K562 (cell line): ENCODE data around the gene E2F3. TPM values are rescaled to one million over a fixed set of nuclear protein-coding genes. Genes with fewer than 3 reads are reported as not detected.

Experiments
- CHAMP1 ChIP-seq: fragments of 450-650 bp; IDR thresholded peaks from 2 replicates; pipeline ENCODE4 v1.6.1; 2016; ENCODE audit warnings: mild to moderate bottlenecking
- HMGXB4 ChIP-seq: sonication (generic); formaldehyde crosslinking; IDR thresholded peaks from 2 replicates; pipeline ENCODE4 v1.8.1; 2023; ENCODE audit warnings: mild to moderate bottlenecking, missing genetic modification reagents
- KLF1 ChIP-seq: fragments of 450-650 bp; IDR thresholded peaks from 2 replicates; pipeline ENCODE4 v1.6.1; 2016; ENCODE audit warnings: missing genetic modification characterization, missing compliant biosample characterization
- KLF13 ChIP-seq: fragments of 450-650 bp; IDR thresholded peaks from 2 replicates; pipeline ENCODE4 v1.6.1; 2016; ENCODE audit warnings: missing genetic modification characterization, low read depth, mild to moderate bottlenecking, missing compliant biosample characterization, moderate library complexity, borderline replicate concordance
- MYBL2 ChIP-seq, 2 experiments: fragments of 450-650 bp in 1 of 2; sonication (generic) in 1 of 2; formaldehyde crosslinking in 1 of 2; IDR thresholded peaks; 2 replicates each; pipeline versions ENCODE4 v1.6.1 to v1.8.1; 2017 to 2022; ENCODE audit warnings: borderline replicate concordance in 1 of 2, inconsistent platforms in 1 of 2, low read depth in 1 of 2, mild to moderate bottlenecking in 1 of 2, missing genetic modification reagents in 1 of 2, moderate library complexity in 1 of 2
- NR4A1 ChIP-seq, 2 experiments: fragments of 250-450 bp in 1 of 2; fragments of 450-650 bp in 1 of 2; sonication (Bioruptor Pico) in 1 of 2; IDR thresholded peaks; 2 replicates each; pipeline versions ENCODE4 v1.4.0 to v1.6.1; 2016 to 2020; ENCODE audit warnings: mild to moderate bottlenecking in 2 of 2, missing compliant biosample characterization in 1 of 2, missing genetic modification characterization in 1 of 2, moderate library complexity in 1 of 2
- POLR3G ChIP-seq: IDR thresholded peaks from 2 replicates; pipeline ENCODE4 v1.6.1; 2011; ENCODE audit not compliant: insufficient read length, insufficient replicate concordance; ENCODE audit errors: extremely low read depth
- RBM15 ChIP-seq: fragments of 200-400 bp; formaldehyde crosslinking; IDR thresholded peaks from 2 replicates; pipeline ENCODE4 v1.6.1; 2018; ENCODE audit warnings: mild to moderate bottlenecking, low read length, moderate library complexity; ENCODE audit not compliant: insufficient read depth
- SMARCE1 ChIP-seq: fragments of 450-650 bp; IDR thresholded peaks from 2 replicates; pipeline ENCODE4 v1.7.1; 2016; ENCODE audit warnings: mild to moderate bottlenecking
- SP2 ChIP-seq: IDR thresholded peaks from 2 replicates; pipeline ENCODE4 v1.6.1; 2011; ENCODE audit warnings: mild to moderate bottlenecking, low read depth, low read length, moderate library complexity; ENCODE audit not compliant: poor library complexity, severe bottlenecking; ENCODE audit errors: extremely low read depth
- SPI1 ChIP-seq: IDR thresholded peaks from 2 replicates; pipeline ENCODE4 v1.6.1; 2011; ENCODE audit warnings: low read depth, low read length, control low read depth, borderline replicate concordance
- TEAD4 ChIP-seq, 2 experiments: sonication (generic) in 1 of 2; formaldehyde crosslinking in 1 of 2; IDR thresholded peaks; 2 replicates each; pipeline versions ENCODE4 v1.6.1 to v1.8.0; 2012 to 2022; ENCODE audit warnings: borderline replicate concordance in 1 of 2, inconsistent platforms in 1 of 2, low read length in 1 of 2, mild to moderate bottlenecking in 1 of 2, missing genetic modification reagents in 1 of 2
- TOE1 ChIP-seq, 2 experiments: fragments of 450-650 bp in 1 of 2; sonication (generic) in 1 of 2; formaldehyde crosslinking in 1 of 2; IDR thresholded peaks; 2 replicates each; pipeline versions ENCODE4 v1.7.1 to v1.8.0; 2016 to 2022; ENCODE audit warnings: borderline replicate concordance in 2 of 2, mild to moderate bottlenecking in 2 of 2, antibody characterized with exemption in 1 of 2, inconsistent platforms in 1 of 2, low read depth in 1 of 2, missing genetic modification reagents in 1 of 2, moderate library complexity in 1 of 2
- YBX1 ChIP-seq: fragments of 450-650 bp; IDR thresholded peaks from 2 replicates; pipeline ENCODE4 v1.7.1; 2016; ENCODE audit warnings: mild to moderate bottlenecking
- polyA plus RNA-seq, 8 experiments: library from polyadenylated mRNA; depleted of rRNA in 4 of 8; stranded (reverse) in 5 of 8; unstranded in 3 of 8; fragments of >200 nt; fragmentation: Nextera tagmentation in 2 of 8; fragmentation: Illumina TruSeq in 1 of 8; extraction: Ambion mirVana in 2 of 8; extraction: Trizol in 1 of 8; gene quantifications; 2 replicates each; pipeline versions ENCODE4 v1.2.1 to v1.2.3, GENCODE V29; 2011 to 2014; ENCODE audit warnings: inconsistent platforms in 1 of 8, missing spikeins in 1 of 8
- total RNA-seq, 7 experiments: library from RNA; depleted of rRNA in 6 of 7; stranded (reverse); fragments of >200 nt in 6 of 7; fragmentation: Illumina TruSeq in 2 of 7; extraction: Trizol in 2 of 7; gene quantifications; 2 replicates each; pipeline versions ENCODE4 v1.2.1 to v1.2.3, GENCODE V29; 2011 to 2021; ENCODE audit warnings: low replicate concordance in 1 of 7
- TF ChIP-seq, protein P1 (sequence below): fragments of 450-650 bp; formaldehyde crosslinking; IDR thresholded peaks from 2 replicates; pipeline ENCODE4 v1.4.0; 2020; ENCODE audit warnings: mild to moderate bottlenecking, moderate library complexity
- TF ChIP-seq, protein P2 (sequence below): fragments of 150-350 bp; conservative IDR thresholded peaks from 2 replicates; pipeline ENCODE4 v1.6.1; 2014; ENCODE audit warnings: low read length

E2F3 gene
- total and polyA plus RNA-seq, 9 of the 15 experiments (the other 6 are each of a cell fraction or from before 2014, with no cell fraction given): 11.1 to 44.7 (median 27.2) TPM

DNA sequence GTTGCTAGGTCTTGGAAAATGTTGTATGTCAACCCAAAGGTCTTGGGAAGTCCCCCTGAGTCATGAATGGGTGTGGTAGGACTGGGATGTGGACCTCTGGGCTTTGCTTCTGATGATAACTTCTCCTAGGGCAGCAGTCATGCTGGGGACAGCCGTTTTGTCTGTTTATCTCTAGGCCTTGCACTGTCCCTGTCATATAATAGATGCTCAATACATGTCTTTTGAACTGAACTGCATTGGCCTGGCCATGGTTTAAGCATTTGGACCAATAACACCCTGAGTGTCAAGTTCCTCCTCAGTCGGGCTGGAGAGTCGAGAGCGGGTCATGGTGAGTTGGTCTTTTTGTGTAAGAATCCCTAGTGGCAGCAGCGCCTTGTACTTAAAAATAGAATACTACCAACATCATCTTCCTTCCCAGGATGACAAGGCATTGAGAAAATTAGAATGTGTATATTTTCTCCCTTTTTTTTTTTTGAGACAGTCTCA lies 43.1 kb downstream of the E2F3 start (continued):
- TF ChIP-seq NR4A1 (CRISPR knock-in tag; IDR thresholded peaks at IDR 0.05) (no peak), NR4A1 (tag; IDR thresholded peaks at IDR 0.05) (peak; percentile 31; the same call in 1 of the 2 replicates), HMGXB4 (CRISPR knock-in tag) (no peak), YBX1 (no peak), KLF1 (tag) (peak; percentile 47; the same call in 1 of the 2 replicates), SMARCE1 (peak; percentile 80; the same call in 1 of the 2 replicates), SPI1 (no peak), TOE1 (IDR thresholded peaks at IDR 0.05; ENCODE audit: borderline replicate concordance) (peak; percentile 53; the same call in 1 of the 2 replicates), TOE1 (CRISPR knock-in tag; IDR thresholded peaks at IDR 0.05; ENCODE audit: borderline replicate concordance, low read depth) (no peak), SP2 (no peak), MYBL2 (IDR thresholded peaks at IDR 0.05; ENCODE audit: low read depth) (peak; percentile 70; the same call in 1 of the 2 replicates), MYBL2 (CRISPR knock-in tag; IDR thresholded peaks at IDR 0.05; ENCODE audit: borderline replicate concordance) (no peak), RBM15 (no peak), KLF13 (tag) (0 out of 2 replicates have a peak, but pooled peaks have one; percentile 20), CHAMP1 (peak; percentile 49; the same call in 1 of the 2 replicates), POLR3G (no peak), TEAD4 (IDR thresholded peaks at IDR 0.05; ENCODE audit: low read length) (peak; percentile 68), TEAD4 (CRISPR knock-in tag; IDR thresholded peaks at IDR 0.05; ENCODE audit: borderline replicate concordance) (no peak)
- TF ChIP-seq, protein P1, sequence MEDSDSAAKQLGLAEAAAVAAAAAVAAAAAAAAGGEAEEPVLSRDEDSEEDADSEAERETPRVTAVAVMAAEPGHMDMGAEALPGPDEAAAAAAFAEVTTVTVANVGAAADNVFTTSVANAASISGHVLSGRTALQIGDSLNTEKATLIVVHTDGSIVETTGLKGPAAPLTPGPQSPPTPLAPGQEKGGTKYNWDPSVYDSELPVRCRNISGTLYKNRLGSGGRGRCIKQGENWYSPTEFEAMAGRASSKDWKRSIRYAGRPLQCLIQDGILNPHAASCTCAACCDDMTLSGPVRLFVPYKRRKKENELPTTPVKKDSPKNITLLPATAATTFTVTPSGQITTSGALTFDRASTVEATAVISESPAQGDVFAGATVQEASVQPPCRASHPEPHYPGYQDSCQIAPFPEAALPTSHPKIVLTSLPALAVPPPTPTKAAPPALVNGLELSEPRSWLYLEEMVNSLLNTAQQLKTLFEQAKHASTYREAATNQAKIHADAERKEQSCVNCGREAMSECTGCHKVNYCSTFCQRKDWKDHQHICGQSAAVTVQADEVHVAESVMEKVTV (CRISPR knock-in tag): no peak
- TF ChIP-seq, protein P2, sequence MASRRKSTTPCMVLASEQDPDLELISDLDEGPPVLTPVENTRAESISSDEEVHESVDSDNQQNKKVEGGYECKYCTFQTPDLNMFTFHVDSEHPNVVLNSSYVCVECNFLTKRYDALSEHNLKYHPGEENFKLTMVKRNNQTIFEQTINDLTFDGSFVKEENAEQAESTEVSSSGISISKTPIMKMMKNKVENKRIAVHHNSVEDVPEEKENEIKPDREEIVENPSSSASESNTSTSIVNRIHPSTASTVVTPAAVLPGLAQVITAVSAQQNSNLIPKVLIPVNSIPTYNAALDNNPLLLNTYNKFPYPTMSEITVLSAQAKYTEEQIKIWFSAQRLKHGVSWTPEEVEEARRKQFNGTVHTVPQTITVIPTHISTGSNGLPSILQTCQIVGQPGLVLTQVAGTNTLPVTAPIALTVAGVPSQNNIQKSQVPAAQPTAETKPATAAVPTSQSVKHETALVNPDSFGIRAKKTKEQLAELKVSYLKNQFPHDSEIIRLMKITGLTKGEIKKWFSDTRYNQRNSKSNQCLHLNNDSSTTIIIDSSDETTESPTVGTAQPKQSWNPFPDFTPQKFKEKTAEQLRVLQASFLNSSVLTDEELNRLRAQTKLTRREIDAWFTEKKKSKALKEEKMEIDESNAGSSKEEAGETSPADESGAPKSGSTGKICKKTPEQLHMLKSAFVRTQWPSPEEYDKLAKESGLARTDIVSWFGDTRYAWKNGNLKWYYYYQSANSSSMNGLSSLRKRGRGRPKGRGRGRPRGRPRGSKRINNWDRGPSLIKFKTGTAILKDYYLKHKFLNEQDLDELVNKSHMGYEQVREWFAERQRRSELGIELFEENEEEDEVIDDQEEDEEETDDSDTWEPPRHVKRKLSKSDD: no peak
